ENCODE data around the gene ZNF516.

GRCh38 chr18:76323891-76324290, 171.2 kb downstream of the ZNF516 start:
- TF ChIP-seq CTCF (IDR thresholded peaks at IDR 0.05) (no peak), POLR2A (IDR thresholded peaks at IDR 0.05) (no peak), EP300 (IDR thresholded peaks at IDR 0.05) (no peak)
